A549 (cell line): ENCODE results near the gene PPP2R3A.

Experiments
- CTCF ChIP-seq: fragments of >200 bp; sonication (Bioruptor Twin); formaldehyde crosslinking; IDR thresholded peaks from 3 replicates; pipeline ENCODE4 v1.5.1; 2016
- JUNB ChIP-seq: fragments of >200 bp; sonication (Bioruptor Twin); formaldehyde crosslinking; IDR thresholded peaks from 2 replicates; pipeline ENCODE4 v1.6.1; 2016
- MAZ ChIP-seq: fragments of 150-350 bp; IDR thresholded peaks from 2 replicates; pipeline ENCODE4 v1.6.1; 2014; ENCODE audit warnings: antibody characterized with exemption, low read depth, low read length, borderline replicate concordance

GRCh38 chr3:135982404-135982761 is 16.9 kb downstream of the PPP2R3A start:
- TF ChIP-seq CTCF (no peak), MAZ (no peak), JUNB (no peak)
